Measurements from ENCODE around the gene JUND. TPM values are rescaled to one million over a fixed set of nuclear protein-coding genes. Genes with fewer than 3 reads are reported as not detected.
A peak's percentile ranks its signal among the peaks of the same experiment; 100 is the strongest.

The JUND gene
- total and polyA plus RNA-seq, 2 of the 4 experiments (the other 2 are of a cell fraction), result 14.2 to 77.2 TPM

GRCh38 chr19:18289471-18290301, 8.3 kb upstream of the JUND start:
- Histone ChIP-seq H4K5ac (ENCODE audit: low read depth, low read length) (peak overlapping the region; percentile 77), H3K36me3 (ENCODE audit: control insufficient read depth, insufficient read depth, low read length) (no peaks in the 10 kb centered on the region), H2AK9ac (replicated peaks; ENCODE audit: low read depth, low read length, poor library complexity) (peak overlapping the region; percentile 85), H3K79me1 (ENCODE audit: low read depth in 1 of 2, low read length in 2 of 2) (peaks cover 0 to 6% of the 10 kb centered on the region in 2 experiments; a peak in 1 of 4 replicates), H3K9me1 (ENCODE audit: insufficient read depth, low read length) (no peaks in the 10 kb centered on the region), H2AFZ (replicated peaks; ENCODE audit: low read length, poor library complexity) (peak overlapping the region; percentile 75), H3K4me3 (ENCODE audit: insufficient read depth, low read depth, low read length) (no peak overlapping the region), H3K18ac (ENCODE audit: low read depth, low read length) (peak overlapping the region; percentile 22), H4K91ac (ENCODE audit: insufficient read depth, low read depth, low read length) (no peak overlapping the region), H3K56ac (ENCODE audit: extremely low read depth, insufficient read depth, low read length) (no peak overlapping the region), H3K14ac (replicated peaks; ENCODE audit: low read depth, low read length) (no peak overlapping the region), H2BK15ac (ENCODE audit: low read depth, low read length) (peak overlapping the region; percentile 68; the same call in 1 of the 3 replicates), H3K4me1 (ENCODE audit: control insufficient read depth, insufficient read depth, low read length) (peaks cover 23% of the 10 kb centered on the region), H2BK120ac (ENCODE audit: low read depth, low read length) (peak overlapping the region; percentile 61; the same call in 1 of the 2 replicates), H3K4me2 (ENCODE audit: low read depth, low read length) (no peak overlapping the region; the same call in 1 of the 2 replicates), H3K9ac (ENCODE audit: low read depth, low read length) (0 out of 2 replicates have a peak overlapping the region, but pooled peaks have one; percentile 26), H2BK5ac (ENCODE audit: low read depth, low read length, poor library complexity, severe bottlenecking) (peak overlapping the region; percentile 25), H3K27ac (ENCODE audit: insufficient read depth, low read length) (peak overlapping the region; percentile 16; the same call in 1 of the 2 replicates), H2AK5ac (ENCODE audit: low read depth, low read length) (peak overlapping the region; percentile 80; the same call in 1 of the 2 replicates), H4K20me1 (ENCODE audit: insufficient read depth, low read length) (no peaks in the 10 kb centered on the region), H3K4ac (ENCODE audit: low read depth, low read length) (peak overlapping the region; percentile 88), H3K9me3 (ENCODE audit: control insufficient read depth, insufficient read depth, low read length) (no peaks in the 10 kb centered on the region), H2BK20ac (ENCODE audit: low read depth, low read length) (peak overlapping the region; percentile 73; the same call in 1 of the 2 replicates), H3K27me3 (ENCODE audit: control insufficient read depth, insufficient read depth, low read length) (no peaks in the 10 kb centered on the region), H4K8ac (ENCODE audit: low read depth in 2 of 2, low read length in 2 of 2) (peak overlapping the region in 1 of 2 experiments; percentile 55; a peak in 1 of 4 replicates), H3K23ac (ENCODE audit: low read depth, low read length) (no peak overlapping the region; the same call in 1 of the 2 replicates)
- intact Hi-C loops (cut with micrococcal nuclease) (no loop called here), in situ Hi-C loops (cut with MboI; ENCODE audit: low sequenced_read_pairs) (no loop called here), dilution Hi-C loops (cut with HindIII; ENCODE audit: low sequenced_read_pairs, unreplicated experiment) (no loop called here)
- ATAC-seq (ENCODE audit: low read depth), result no peak
- POLR2A ChIA-PET (ENCODE audit: unreplicated experiment), result no interaction called here
- CTCF ChIA-PET, result interaction anchor here (0.6 kb wide), 1 partner anchor 175 kb away, joined by 3 read pairs; no protein-coding TSS in a partner anchor
- no CpG with 5 or more reads among the region's 12 CpGs for WGBS, 2 experiments (ENCODE audit: extremely low coverage in 2 of 2, insufficient read length in 1 of 2)
- no TSS peak for BruUV-seq (replicated peaks)
- DNase-seq, result no peak
- TF ChIP-seq BHLHE40 (IDR thresholded peaks at IDR 0.05; ENCODE audit: low read depth, low read length), result no peak
- TF ChIP-seq CTCF (conservative IDR thresholded peaks at IDR 0.05; ENCODE audit: low read depth, low read length), result no peak
- TF ChIP-seq USF2 (IDR thresholded peaks at IDR 0.05; ENCODE audit: low read depth, low read length), result no peak
- TF ChIP-seq CEBPB (IDR thresholded peaks at IDR 0.05; ENCODE audit: low read depth, low read length), result no peak
- TF ChIP-seq POLR2A (IDR thresholded peaks at IDR 0.05; ENCODE audit: low read depth, low read length), result no peak
- no peak for TF ChIP-seq MAFK (IDR thresholded peaks at IDR 0.05; ENCODE audit: low read depth, low read length)
- no peak for TF ChIP-seq NFE2L2 (IDR thresholded peaks at IDR 0.05; ENCODE audit: low read depth, low read length)
- TF ChIP-seq MAZ (IDR thresholded peaks at IDR 0.05; ENCODE audit: borderline replicate concordance, low read depth, low read length), result no peak
- TF ChIP-seq CHD1 (IDR thresholded peaks at IDR 0.05; ENCODE audit: low read depth, low read length), result no peak
- TF ChIP-seq SMC3 (IDR thresholded peaks at IDR 0.05; ENCODE audit: low read depth, low read length), result no peak
- no peak for TF ChIP-seq ELK1 (IDR thresholded peaks at IDR 0.05; ENCODE audit: borderline replicate concordance, low read depth, low read length)
- TF ChIP-seq RFX5 (IDR thresholded peaks at IDR 0.05; ENCODE audit: low read depth, low read length), result no peak
- TF ChIP-seq FOS (IDR thresholded peaks at IDR 0.05; ENCODE audit: low read depth, low read length), result no peak
- TF ChIP-seq RCOR1 (IDR thresholded peaks at IDR 0.05; ENCODE audit: insufficient replicate concordance, low read length), result no peak
